HEK293 (cell line): ENCODE data around the gene ALS2.

Experiments used
- KLF10 ChIP-seq: fragments of 450-650 bp; IDR thresholded peaks from 2 replicates; pipeline ENCODE4 v1.5.1; 2018; ENCODE audit warnings: missing biosample characterization, mild to moderate bottlenecking, missing genetic modification characterization
- KLF7 ChIP-seq: fragments of 450-650 bp; formaldehyde crosslinking; IDR thresholded peaks from 2 replicates; pipeline ENCODE4 v1.5.1; 2016; ENCODE audit warnings: missing biosample characterization, missing genetic modification characterization, borderline replicate concordance
- SP2 ChIP-seq: fragments of 450-650 bp; formaldehyde crosslinking; IDR thresholded peaks from 2 replicates; pipeline ENCODE4 v1.5.1; 2016; ENCODE audit warnings: missing biosample characterization, missing genetic modification characterization
- ZBTB20 ChIP-seq: fragments of 450-650 bp; formaldehyde crosslinking; IDR thresholded peaks from 2 replicates; pipeline ENCODE4 v1.5.1; 2016; ENCODE audit warnings: missing biosample characterization, missing genetic modification characterization
- ZBTB8A ChIP-seq: fragments of 450-650 bp; formaldehyde crosslinking; IDR thresholded peaks from 2 replicates; pipeline ENCODE4 v1.5.1; 2016; ENCODE audit warnings: missing biosample characterization, missing genetic modification characterization
- ZNF2 ChIP-seq: fragments of 450-650 bp; formaldehyde crosslinking; IDR thresholded peaks from 2 replicates; pipeline ENCODE4 v1.5.1; 2016; ENCODE audit warnings: missing biosample characterization, missing genetic modification characterization
- ZNF274 ChIP-seq, 2 experiments: fragments of 200-500 bp in 1 of 2; fragments of 450-650 bp in 1 of 2; sonication (Bioruptor generic) in 1 of 2; formaldehyde crosslinking in 1 of 2; IDR thresholded peaks; 2 replicates each; pipeline versions ENCODE4 v1.5.1 to v1.6.1; 2014 to 2016; ENCODE audit warnings: borderline replicate concordance in 1 of 2, inconsistent platforms in 1 of 2, low read length in 1 of 2, missing biosample characterization in 1 of 2, missing genetic modification characterization in 1 of 2
- TF ChIP-seq, protein P1 (sequence below): fragments of 450-650 bp; formaldehyde crosslinking; IDR thresholded peaks from 2 replicates; pipeline ENCODE4 v1.5.1; 2016; ENCODE audit warnings: missing biosample characterization, missing genetic modification characterization
- TF ChIP-seq, protein P2 (sequence below): sonication (generic); formaldehyde crosslinking; IDR thresholded peaks from 2 replicates; pipeline ENCODE4 v1.8.1; 2022; ENCODE audit warnings: mild to moderate bottlenecking, moderate library complexity, missing genetic modification reagents
- TF ChIP-seq, protein P3 (sequence below): fragments of 450-650 bp; formaldehyde crosslinking; IDR thresholded peaks from 2 replicates; pipeline ENCODE4 v1.5.1; 2017; ENCODE audit warnings: missing biosample characterization, missing genetic modification characterization

DNA sequence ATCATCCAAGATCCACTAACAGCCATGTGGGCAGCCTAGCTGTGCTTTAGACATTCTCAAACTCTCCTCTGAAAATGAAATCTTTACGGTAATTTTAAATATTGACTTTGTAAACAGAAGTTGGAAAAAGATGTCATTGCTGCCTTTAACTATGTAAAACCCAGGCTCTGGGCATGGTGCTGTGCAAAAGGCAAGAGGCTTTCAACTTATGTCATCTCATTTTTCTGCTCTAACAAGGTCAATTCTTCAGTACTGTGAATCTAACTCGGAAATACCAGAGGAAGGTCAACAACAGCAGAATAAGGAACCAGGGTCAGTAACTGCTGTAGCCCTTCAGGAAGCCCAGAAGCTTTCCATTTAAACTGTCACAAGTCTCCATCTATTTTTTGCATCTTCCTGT, 45.2 kb downstream of the ALS2 start:
- TF ChIP-seq, protein P1, sequence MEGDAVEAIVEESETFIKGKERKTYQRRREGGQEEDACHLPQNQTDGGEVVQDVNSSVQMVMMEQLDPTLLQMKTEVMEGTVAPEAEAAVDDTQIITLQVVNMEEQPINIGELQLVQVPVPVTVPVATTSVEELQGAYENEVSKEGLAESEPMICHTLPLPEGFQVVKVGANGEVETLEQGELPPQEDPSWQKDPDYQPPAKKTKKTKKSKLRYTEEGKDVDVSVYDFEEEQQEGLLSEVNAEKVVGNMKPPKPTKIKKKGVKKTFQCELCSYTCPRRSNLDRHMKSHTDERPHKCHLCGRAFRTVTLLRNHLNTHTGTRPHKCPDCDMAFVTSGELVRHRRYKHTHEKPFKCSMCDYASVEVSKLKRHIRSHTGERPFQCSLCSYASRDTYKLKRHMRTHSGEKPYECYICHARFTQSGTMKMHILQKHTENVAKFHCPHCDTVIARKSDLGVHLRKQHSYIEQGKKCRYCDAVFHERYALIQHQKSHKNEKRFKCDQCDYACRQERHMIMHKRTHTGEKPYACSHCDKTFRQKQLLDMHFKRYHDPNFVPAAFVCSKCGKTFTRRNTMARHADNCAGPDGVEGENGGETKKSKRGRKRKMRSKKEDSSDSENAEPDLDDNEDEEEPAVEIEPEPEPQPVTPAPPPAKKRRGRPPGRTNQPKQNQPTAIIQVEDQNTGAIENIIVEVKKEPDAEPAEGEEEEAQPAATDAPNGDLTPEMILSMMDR (tag by site-specific recombination): no peak
- TF ChIP-seq ZNF2 (no peak), ZNF274 (IDR thresholded peaks at IDR 0.05; ENCODE audit: low read length) (no peak), ZNF274 (tag by site-specific recombination; IDR thresholded peaks at IDR 0.05; ENCODE audit: borderline replicate concordance) (no peak), KLF7 (tag by site-specific recombination) (no peak), ZBTB20 (tag by site-specific recombination) (no peak), SP2 (tag by site-specific recombination) (no peak), KLF10 (tag by site-specific recombination) (no peak), ZBTB8A (tag by site-specific recombination) (no peak)
- TF ChIP-seq, protein P2, sequence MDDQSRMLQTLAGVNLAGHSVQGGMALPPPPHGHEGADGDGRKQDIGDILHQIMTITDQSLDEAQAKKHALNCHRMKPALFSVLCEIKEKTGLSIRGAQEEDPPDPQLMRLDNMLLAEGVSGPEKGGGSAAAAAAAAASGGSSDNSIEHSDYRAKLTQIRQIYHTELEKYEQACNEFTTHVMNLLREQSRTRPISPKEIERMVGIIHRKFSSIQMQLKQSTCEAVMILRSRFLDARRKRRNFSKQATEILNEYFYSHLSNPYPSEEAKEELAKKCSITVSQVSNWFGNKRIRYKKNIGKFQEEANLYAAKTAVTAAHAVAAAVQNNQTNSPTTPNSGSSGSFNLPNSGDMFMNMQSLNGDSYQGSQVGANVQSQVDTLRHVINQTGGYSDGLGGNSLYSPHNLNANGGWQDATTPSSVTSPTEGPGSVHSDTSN (CRISPR knock-in tag): no peak
- TF ChIP-seq, protein P3, sequence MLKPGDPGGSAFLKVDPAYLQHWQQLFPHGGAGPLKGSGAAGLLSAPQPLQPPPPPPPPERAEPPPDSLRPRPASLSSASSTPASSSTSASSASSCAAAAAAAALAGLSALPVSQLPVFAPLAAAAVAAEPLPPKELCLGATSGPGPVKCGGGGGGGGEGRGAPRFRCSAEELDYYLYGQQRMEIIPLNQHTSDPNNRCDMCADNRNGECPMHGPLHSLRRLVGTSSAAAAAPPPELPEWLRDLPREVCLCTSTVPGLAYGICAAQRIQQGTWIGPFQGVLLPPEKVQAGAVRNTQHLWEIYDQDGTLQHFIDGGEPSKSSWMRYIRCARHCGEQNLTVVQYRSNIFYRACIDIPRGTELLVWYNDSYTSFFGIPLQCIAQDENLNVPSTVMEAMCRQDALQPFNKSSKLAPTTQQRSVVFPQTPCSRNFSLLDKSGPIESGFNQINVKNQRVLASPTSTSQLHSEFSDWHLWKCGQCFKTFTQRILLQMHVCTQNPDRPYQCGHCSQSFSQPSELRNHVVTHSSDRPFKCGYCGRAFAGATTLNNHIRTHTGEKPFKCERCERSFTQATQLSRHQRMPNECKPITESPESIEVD: no peak
